ENCODE results near the gene SAA4.

- TF ChIP-seq CTCF (IDR thresholded peaks at IDR 0.05; ENCODE audit: poor library complexity, severe bottlenecking) (no peak), MXI1 (conservative IDR thresholded peaks at IDR 0.05; ENCODE audit: poor library complexity, severe bottlenecking) (no peak), EP300 (conservative IDR thresholded peaks at IDR 0.05; ENCODE audit: poor library complexity, severe bottlenecking) (no peak), RAD21 (conservative IDR thresholded peaks at IDR 0.05) (no peak), REST (IDR thresholded peaks at IDR 0.05; ENCODE audit: borderline replicate concordance) (no peak), EZH2 (IDR thresholded peaks at IDR 0.05; ENCODE audit: borderline replicate concordance, insufficient read depth, low read length, poor library complexity, severe bottlenecking) (no peak), POLR2AphosphoS5 (IDR thresholded peaks at IDR 0.05) (no peak)
Measured at GRCh38 chr11:18254781-18255361, 18.3 kb upstream of the SAA4 start.
